NCI-H2081 treated with DMSO at 0.1 percent for 48 hours (cell line): Measurements from ENCODE around the gene SEC22C.

Experiments used
- DNase-seq: peaks from one replicate; lab custom pipeline; 2025; lab: John Stamatoyannopoulos, UW

SEC22C gene

DNA sequence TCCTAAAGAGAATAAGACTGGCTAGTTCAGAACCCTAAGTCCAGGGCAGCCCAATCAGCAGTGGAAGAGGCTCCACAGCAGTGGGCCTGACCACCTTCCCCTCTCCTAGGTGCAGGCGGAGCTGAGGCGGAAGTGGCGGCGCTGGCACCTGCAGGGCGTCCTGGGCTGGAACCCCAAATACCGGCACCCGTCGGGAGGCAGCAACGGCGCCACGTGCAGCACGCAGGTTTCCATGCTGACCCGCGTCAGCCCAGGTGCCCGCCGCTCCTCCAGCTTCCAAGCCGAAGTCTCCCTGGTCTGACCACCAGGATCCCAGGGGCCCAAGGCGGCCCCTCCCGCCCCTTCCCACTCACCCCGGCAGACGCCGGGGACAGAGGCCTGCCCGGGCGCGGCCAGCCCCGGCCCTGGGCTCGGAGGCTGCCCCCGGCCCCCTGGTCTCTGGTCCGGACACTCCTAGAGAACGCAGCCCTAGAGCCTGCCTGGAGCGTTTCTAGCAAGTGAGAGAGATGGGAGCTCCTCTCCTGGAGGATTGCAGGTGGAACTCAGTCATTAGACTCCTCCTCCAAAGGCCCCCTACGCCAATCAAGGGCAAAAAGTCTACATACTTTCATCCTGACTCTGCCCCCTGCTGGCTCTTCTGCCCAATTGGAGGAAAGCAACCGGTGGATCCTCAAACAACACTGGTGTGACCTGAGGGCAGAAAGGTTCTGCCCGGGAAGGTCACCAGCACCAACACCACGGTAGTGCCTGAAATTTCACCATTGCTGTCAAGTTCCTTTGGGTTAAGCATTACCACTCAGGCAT, 45.6 kb downstream of the SEC22C start:
- DNase-seq = no peak

DNA sequence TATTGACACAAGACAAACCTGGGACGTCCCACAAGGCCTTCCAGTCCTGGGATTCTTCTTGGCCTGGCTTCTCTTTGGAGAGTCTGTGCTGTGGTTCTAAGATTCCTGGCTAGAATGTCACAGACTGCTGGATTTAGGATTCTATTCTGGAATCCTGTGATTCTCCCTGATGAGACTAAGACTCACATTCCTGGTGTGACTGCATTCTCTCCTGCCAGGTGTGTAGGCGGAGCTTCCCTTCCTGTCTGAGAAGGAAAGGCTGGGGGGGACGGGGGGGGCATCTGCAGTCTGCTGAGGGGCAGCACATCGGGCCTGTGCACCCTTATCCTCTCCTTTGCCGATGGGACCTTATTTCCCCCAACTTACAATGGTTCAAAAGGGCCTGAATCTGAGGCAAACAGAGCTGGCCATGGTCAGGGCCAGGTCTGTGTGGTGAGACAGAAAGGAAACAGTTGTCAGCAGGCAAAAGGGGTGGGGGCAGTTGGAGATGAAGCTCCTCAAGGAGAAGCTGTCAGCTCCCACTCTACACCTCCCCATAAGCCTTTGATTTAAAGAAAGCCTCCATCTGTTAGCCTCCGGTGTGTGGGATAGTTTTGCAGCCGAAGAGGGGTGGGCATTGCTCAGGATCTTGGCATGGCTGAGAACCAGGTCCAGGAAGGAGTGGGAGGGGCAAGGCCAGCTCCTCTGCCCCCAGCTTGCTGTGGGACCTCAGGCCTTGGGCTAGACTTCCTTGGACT, 48.4 kb downstream of the SEC22C start:
- DNase-seq = no peak

DNA sequence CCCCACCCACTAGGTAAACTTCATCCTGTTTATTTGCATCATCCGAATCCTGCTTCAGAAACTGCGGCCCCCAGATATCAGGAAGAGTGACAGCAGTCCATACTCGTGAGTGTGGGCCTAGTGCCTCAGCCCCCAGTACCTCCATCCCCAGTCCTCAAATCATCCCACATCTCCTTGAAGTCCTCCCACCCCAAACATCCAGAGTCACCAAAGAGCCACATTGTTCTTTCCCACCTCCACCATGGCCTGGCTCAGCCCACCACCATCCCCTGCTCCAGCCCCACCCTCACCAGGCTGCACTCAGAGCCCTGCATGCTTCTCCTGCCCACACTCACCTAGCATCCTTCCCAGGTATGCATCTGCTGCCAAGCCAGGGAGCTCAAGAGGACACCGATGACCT, 49.5 kb downstream of the SEC22C start:
- no peak for DNase-seq

DNA sequence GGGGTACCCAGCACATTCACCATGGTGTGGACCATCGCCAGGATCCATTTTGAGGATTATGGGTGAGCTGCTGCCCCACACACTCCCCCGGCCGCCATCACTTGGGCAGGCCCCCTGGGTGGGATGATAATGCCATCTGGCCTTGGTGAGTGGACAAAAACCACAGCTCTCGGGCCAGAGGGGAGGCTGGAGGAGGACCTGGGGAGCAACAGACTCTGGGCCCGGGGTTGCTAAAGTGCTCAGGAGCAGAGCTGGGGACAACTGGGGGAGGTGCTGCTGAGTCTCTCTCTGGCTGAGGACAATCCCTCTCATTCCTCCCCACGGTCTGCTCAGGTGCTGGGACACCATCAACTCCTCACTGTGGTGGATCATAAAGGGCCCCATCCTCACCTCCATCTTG, 50.3 kb downstream of the SEC22C start:
- DNase-seq = no peak

- DNase-seq = no peak
Observed at GRCh38 chr3:42530073-42530472, 51.7 kb downstream of the SEC22C start.

DNA sequence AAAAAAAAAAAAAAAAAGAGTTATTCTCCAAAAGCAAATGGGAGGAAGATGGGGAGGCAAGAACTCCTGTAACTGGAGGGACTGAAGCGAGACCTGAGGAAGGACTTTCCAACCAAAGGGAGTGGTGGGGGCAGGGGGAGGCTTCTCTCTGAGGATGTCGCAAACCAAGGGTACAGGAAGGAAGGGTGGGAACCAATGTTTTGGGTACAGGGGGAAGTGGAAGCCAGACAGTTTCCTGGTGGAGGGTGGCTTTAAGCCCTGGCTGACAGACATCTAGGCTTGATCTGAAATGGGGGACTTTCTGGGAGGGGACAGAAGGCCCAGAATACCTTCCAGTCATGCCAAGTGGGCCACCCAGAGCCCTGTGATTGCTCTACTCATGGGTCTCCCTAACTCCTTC, 52.3 kb downstream of the SEC22C start:
- no peak for DNase-seq

DNA sequence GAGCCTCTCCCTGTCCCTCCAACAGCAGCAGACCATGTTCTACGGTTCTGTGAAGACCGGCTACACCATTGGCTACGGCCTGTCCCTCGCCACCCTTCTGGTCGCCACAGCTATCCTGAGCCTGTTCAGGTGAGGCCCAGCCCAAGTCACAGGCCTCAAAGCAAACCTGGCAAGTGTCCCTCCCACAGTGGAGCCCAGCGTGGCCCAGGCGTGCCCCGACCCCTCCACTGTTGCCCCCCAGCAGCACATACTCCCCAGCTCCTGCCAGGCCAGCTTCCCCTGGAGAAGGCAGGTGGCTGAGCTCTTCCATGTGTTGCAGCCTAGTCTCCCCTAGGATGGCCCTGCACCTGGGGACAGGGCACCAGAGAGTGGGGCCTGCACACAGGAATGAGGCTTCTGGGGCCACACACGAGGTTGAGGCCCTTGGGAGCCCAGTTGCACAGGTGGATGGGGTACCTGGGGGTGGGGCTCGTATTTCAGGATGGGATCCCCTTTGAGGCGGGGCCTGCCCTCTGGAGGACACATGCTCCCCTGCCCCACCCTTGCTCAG, 54.3 kb downstream of the SEC22C start:
- DNase-seq = no peak

DNA sequence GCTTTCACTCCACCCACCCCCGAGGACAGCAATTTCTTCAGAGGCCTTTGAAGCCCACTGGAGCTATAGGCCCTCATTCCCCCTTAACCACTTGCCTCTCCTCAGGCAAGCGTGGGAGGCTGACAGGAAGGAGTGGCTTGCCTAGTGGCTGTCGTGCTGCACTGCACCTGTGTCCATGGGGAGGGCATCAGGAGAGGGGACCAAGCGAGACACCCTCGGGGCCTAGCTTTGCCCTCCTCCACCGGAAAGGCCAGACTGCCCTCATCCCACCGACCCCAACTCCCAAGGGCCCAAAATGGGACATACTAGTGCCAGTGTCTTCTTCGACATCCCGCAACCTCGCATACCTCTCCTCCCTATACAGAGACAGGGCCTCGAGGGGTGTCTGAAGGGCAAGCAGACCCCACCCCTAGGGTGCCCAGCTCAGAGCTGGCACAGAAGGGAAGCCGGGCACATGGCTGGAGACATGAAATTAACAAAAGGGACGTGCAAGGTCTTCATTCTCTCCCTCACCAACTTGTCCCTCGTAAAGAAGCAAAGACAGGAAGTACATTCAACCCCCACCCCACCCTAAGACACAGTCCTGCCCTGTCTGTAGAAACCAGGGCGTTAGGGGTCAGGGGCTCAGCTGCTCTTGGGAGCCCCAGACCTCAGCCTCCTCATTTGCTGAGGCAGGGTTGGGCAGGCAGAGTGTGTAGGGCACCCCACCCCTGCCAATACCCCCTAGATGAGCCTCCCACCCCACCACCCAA, 55.0 kb downstream of the SEC22C start:
- DNase-seq = no peak

DNA sequence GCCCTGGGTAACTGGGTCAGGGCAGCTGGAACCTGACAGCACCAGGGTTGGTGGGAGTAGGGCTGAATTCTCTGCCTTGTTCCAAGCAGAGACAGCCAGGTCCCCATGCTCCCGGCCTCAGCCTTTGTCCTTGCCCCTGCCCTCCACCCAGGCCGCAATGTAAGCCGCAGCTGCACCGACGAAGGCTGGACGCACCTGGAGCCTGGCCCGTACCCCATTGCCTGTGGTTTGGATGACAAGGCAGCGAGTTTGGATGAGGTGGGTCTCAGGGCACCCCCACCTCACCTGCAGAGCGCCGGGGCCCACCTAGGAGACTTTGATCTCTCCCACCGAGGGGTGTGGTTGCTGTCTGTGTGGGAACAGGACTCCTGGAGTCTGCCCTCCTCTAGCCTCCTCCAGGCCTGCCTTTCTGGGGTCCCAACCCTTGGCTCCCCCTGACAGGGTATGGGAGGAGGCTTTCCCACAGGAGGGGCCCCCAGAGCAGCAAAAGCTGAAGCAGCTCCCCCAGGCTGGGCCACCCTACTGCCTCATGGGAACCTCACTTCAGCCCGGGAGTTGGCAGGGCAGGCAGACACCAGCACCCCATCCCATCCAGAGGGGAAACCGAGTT, 55.9 kb downstream of the SEC22C start:
- DNase-seq = no peak

- DNase-seq = no peak
Observed at GRCh38 chr3:42525212-42525611, 56.6 kb downstream of the SEC22C start.

- no peak for DNase-seq
Observed at GRCh38 chr3:42524751-42525150, 57.0 kb downstream of the SEC22C start.

GRCh38 chr3:42520906-42521305, 60.9 kb downstream of the SEC22C start:
- no peak for DNase-seq

DNA sequence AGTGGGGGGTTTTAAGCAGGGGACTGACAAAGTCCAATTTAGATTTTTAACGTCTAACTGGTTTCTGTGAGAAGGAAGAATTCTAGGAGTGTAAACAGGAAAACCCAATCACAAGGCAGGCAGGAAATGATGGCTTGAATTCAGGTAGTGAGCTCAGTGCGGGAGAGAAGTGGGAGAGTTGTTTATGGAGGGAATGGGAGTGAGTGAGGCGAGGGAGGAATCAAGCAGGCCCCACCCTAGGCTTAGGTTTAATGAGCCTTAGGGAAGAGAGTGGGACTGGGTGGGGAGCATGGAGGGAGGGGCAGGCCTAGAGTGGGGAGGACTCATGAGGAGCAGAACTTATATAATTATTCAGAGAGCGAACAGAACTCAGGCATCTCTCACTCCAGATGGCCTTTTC, 61.4 kb downstream of the SEC22C start:
- no peak for DNase-seq

- DNase-seq = no peak
Observed at GRCh38 chr3:42519568-42519962, 62.2 kb downstream of the SEC22C start.

- no peak for DNase-seq
Observed at GRCh38 chr3:42518800-42519567, 62.8 kb downstream of the SEC22C start.

GRCh38 chr3:42517117-42517516, 64.7 kb downstream of the SEC22C start:
- DNase-seq = no peak

DNA sequence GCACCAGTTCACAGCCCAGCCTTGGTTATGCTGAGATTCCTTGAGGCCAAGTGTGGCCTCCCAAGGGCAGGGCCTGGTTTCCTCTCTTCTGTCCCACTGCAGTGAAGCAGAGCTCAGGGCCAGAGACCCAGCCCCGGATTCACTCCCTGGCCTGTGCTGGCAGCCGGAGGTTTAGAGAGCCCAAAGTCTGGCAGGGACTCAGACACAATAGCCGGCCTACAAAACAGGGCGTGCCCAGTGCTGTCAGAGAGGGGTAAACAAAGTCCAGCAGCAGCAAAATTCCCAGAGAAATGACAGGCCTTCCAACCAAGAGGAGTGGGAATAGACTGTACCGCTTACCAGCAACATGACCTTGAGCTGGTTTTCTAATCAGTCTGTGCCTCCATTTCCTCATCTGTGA, 65.3 kb downstream of the SEC22C start:
- no peak for DNase-seq

- DNase-seq = no peak
Observed at GRCh38 chr3:42515976-42516375, 65.8 kb downstream of the SEC22C start.

- DNase-seq = no peak
Observed at GRCh38 chr3:42515391-42515916, 66.3 kb downstream of the SEC22C start.

GRCh38 chr3:42514876-42515275, 66.9 kb downstream of the SEC22C start:
- DNase-seq = no peak

GRCh38 chr3:42513521-42513920, 68.2 kb downstream of the SEC22C start:
- no peak for DNase-seq
